ENCODE data around the gene CARHSP1. TPM values are rescaled to one million over a fixed set of nuclear protein-coding genes. Genes with fewer than 3 reads are reported as not detected.
"Not testable (repeated sequence)": the region's sequence is repeated elsewhere in the genome, so short reads cannot be mapped to it uniquely, and the experiment has no call there.

CARHSP1 gene
- total and polyA plus RNA-seq, 7 experiments from 2014 or later: 24.9 to 123 (median 39.2) TPM

GRCh38 chr16:8842016-8842415 is 26.8 kb downstream of the CARHSP1 start:
- H3K9me3 ChIP-seq (ENCODE audit: control insufficient read depth in 2 of 3, low read length in 3 of 3); H3K27me3 Mint-ChIP-seq; CTCF ChIA-PET; H3K4me1 ChIP-seq (ENCODE audit: control insufficient read depth in 2 of 2, insufficient read depth in 2 of 2, low read length in 2 of 2); ATAC-seq; H3K27ac ChIP-seq (ENCODE audit: low read depth, low read length); H3K36me3 Mint-ChIP-seq; H3K36me3 ChIP-seq (ENCODE audit: control insufficient read depth in 2 of 3, insufficient read depth in 3 of 3, low read length in 3 of 3); DNase-seq; H3K4me3 ChIP-seq (ENCODE audit: low read length); H3K27me3 ChIP-seq (ENCODE audit: control insufficient read depth in 2 of 2, insufficient read depth in 2 of 2, low read length in 2 of 2); H3K4me3 Mint-ChIP-seq; intact Hi-C loops (cut with micrococcal nuclease); POLR2A ChIA-PET; H3K9me3 Mint-ChIP-seq: not testable (repeated sequence)
- Mint-ChIP-seq H3K27ac (peak overlapping the region in 6 of 9 donors; percentile 3 to 60 (median 20)), H3K4me1 (peaks cover 5 to 33% (median 15%) of the 10 kb centered on the region in 7 donors)

GRCh38 chr16:8837594-8837993 is 31.2 kb downstream of the CARHSP1 start:
- H3K27me3 Mint-ChIP-seq; H3K36me3 Mint-ChIP-seq; H3K27ac ChIP-seq (ENCODE audit: low read depth, low read length); H3K9me3 ChIP-seq (ENCODE audit: control insufficient read depth in 2 of 3, low read length in 3 of 3); intact Hi-C loops (cut with micrococcal nuclease); H3K4me1 ChIP-seq (ENCODE audit: control insufficient read depth in 2 of 2, insufficient read depth in 2 of 2, low read length in 2 of 2); DNase-seq; H3K4me3 ChIP-seq (ENCODE audit: low read length); H3K27me3 ChIP-seq (ENCODE audit: control insufficient read depth in 2 of 2, insufficient read depth in 2 of 2, low read length in 2 of 2); POLR2A ChIA-PET; ATAC-seq; H3K27ac Mint-ChIP-seq; CTCF ChIA-PET; H3K9me3 Mint-ChIP-seq; H3K36me3 ChIP-seq (ENCODE audit: control insufficient read depth in 2 of 3, insufficient read depth in 3 of 3, low read length in 3 of 3); H3K4me3 Mint-ChIP-seq: not testable (repeated sequence)
- peaks cover 5 to 18% (median 8%) of the 10 kb centered on the region in 7 donors for H3K4me1 Mint-ChIP-seq

GRCh38 chr16:8836797-8837196 is 32.0 kb downstream of the CARHSP1 start:
- H3K4me1 ChIP-seq (ENCODE audit: control insufficient read depth in 2 of 2, insufficient read depth in 2 of 2, low read length in 2 of 2); H3K4me3 ChIP-seq (ENCODE audit: low read length); H3K27ac Mint-ChIP-seq; DNase-seq; intact Hi-C loops (cut with micrococcal nuclease); H3K9me3 Mint-ChIP-seq; POLR2A ChIA-PET; H3K9me3 ChIP-seq (ENCODE audit: control insufficient read depth in 2 of 3, low read length in 3 of 3); ATAC-seq; CTCF ChIA-PET; H3K27me3 ChIP-seq (ENCODE audit: control insufficient read depth in 2 of 2, insufficient read depth in 2 of 2, low read length in 2 of 2); H3K27ac ChIP-seq (ENCODE audit: low read depth, low read length); H3K36me3 Mint-ChIP-seq; H3K4me3 Mint-ChIP-seq; H3K27me3 Mint-ChIP-seq: not testable (repeated sequence)
- peaks cover 0 to 11% (median 0%) of the 10 kb centered on the region in 3 experiments for H3K36me3 ChIP-seq (ENCODE audit: control insufficient read depth in 2 of 3, insufficient read depth in 3 of 3, low read length in 3 of 3)
- peaks cover under 1 to 20% (median 10%) of the 10 kb centered on the region in 7 donors for H3K4me1 Mint-ChIP-seq

- peaks cover 0 to 36% (median 0%) of the 10 kb centered on the region in 3 experiments for H3K36me3 ChIP-seq (ENCODE audit: control insufficient read depth in 2 of 3, insufficient read depth in 3 of 3, low read length in 3 of 3)
- POLR2A ChIA-PET: no interaction called here
- no peaks in the 10 kb centered on the region for H3K9me3 Mint-ChIP-seq
- CTCF ChIA-PET: no interaction called here
- H3K27ac Mint-ChIP-seq: peak overlapping the region in 4 of 9 donors; percentile 51 to 74 (median 58)
- no peak for ATAC-seq
- H3K4me1 Mint-ChIP-seq: peaks cover 0 to 24% (median 11%) of the 10 kb centered on the region in 7 donors
- H3K27me3 ChIP-seq (ENCODE audit: control insufficient read depth in 2 of 2, insufficient read depth in 2 of 2, low read length in 2 of 2): no peaks in the 10 kb centered on the region
- no peak overlapping the region for H3K4me3 Mint-ChIP-seq
- no peaks in the 10 kb centered on the region for H3K4me1 ChIP-seq (ENCODE audit: control insufficient read depth in 2 of 2, insufficient read depth in 2 of 2, low read length in 2 of 2)
- H3K9me3 ChIP-seq (ENCODE audit: control insufficient read depth in 2 of 3, low read length in 3 of 3): no peaks in the 10 kb centered on the region
- no peak overlapping the region for H3K4me3 ChIP-seq (ENCODE audit: low read length)
- DNase-seq: no peak
- intact Hi-C loops (cut with micrococcal nuclease): no loop called here
- H3K36me3 Mint-ChIP-seq: peaks cover 0 to 27% (median 7%) of the 10 kb centered on the region in 5 donors
- H3K27me3 Mint-ChIP-seq: no peaks in the 10 kb centered on the region
- no peak overlapping the region for H3K27ac ChIP-seq (ENCODE audit: low read depth, low read length)
Observed at GRCh38 chr16:8832717-8833105, 36.1 kb downstream of the CARHSP1 start.

- H3K27ac ChIP-seq (ENCODE audit: low read depth, low read length): no peak overlapping the region
- no peak for ATAC-seq
- peak overlapping the region in 2 of 9 donors; percentile 53 to 65 for H3K27ac Mint-ChIP-seq
- H3K36me3 Mint-ChIP-seq: peaks cover 0 to 27% (median 7%) of the 10 kb centered on the region in 5 donors
- no peaks in the 10 kb centered on the region for H3K9me3 Mint-ChIP-seq
- CTCF ChIA-PET: interaction anchor here (1.1 kb wide), 1 partner anchor 9 kb away, joined by 4 read pairs; no protein-coding TSS in a partner anchor
- H3K4me3 Mint-ChIP-seq: no peak overlapping the region
- intact Hi-C loops (cut with micrococcal nuclease): no loop called here
- H3K4me3 ChIP-seq (ENCODE audit: low read length): no peak overlapping the region
- H3K27me3 ChIP-seq (ENCODE audit: control insufficient read depth in 2 of 2, insufficient read depth in 2 of 2, low read length in 2 of 2): no peaks in the 10 kb centered on the region
- no peaks in the 10 kb centered on the region for H3K27me3 Mint-ChIP-seq
- no peak for DNase-seq
- H3K4me1 Mint-ChIP-seq: peaks cover 0 to 24% (median 11%) of the 10 kb centered on the region in 7 donors
- H3K4me1 ChIP-seq (ENCODE audit: control insufficient read depth in 2 of 2, insufficient read depth in 2 of 2, low read length in 2 of 2): no peaks in the 10 kb centered on the region
- H3K36me3 ChIP-seq (ENCODE audit: control insufficient read depth in 2 of 3, insufficient read depth in 3 of 3, low read length in 3 of 3): peaks cover 0 to 36% (median 0%) of the 10 kb centered on the region in 3 experiments
- no peaks in the 10 kb centered on the region for H3K9me3 ChIP-seq (ENCODE audit: control insufficient read depth in 2 of 3, low read length in 3 of 3)
- POLR2A ChIA-PET: no interaction called here
Observed at GRCh38 chr16:8831871-8832716, 36.7 kb downstream of the CARHSP1 start.

GRCh38 chr16:8831450-8831849 is 37.4 kb downstream of the CARHSP1 start:
- H3K4me1 Mint-ChIP-seq: peaks cover 0 to 24% (median 11%) of the 10 kb centered on the region in 7 donors

More at GRCh38 chr16:8831450-8831849, 37.4 kb downstream of the CARHSP1 start:
- Mint-ChIP-seq H3K27me3 (no peaks in the 10 kb centered on the region), H3K9me3 (no peaks in the 10 kb centered on the region), H3K4me3 (no peak overlapping the region), H3K36me3 (peaks cover 0 to 27% (median 7%) of the 10 kb centered on the region in 5 donors), H3K27ac (no peak overlapping the region)
- H3K36me3 ChIP-seq (ENCODE audit: control insufficient read depth in 2 of 3, insufficient read depth in 3 of 3, low read length in 3 of 3): peaks cover 0 to 36% (median 0%) of the 10 kb centered on the region in 3 experiments
- no peak overlapping the region for H3K27ac ChIP-seq (ENCODE audit: low read depth, low read length)
- no peaks in the 10 kb centered on the region for H3K4me1 ChIP-seq (ENCODE audit: control insufficient read depth in 2 of 2, insufficient read depth in 2 of 2, low read length in 2 of 2)
- ChIA-PET CTCF (interaction anchor here (1.1 kb wide), 1 partner anchor 9 kb away, joined by 4 read pairs; no protein-coding TSS in a partner anchor), POLR2A (no interaction called here)
- DNase-seq (no peak), ATAC-seq (no peak)
- H3K4me3 ChIP-seq (ENCODE audit: low read length): no peak overlapping the region
- H3K9me3 ChIP-seq (ENCODE audit: control insufficient read depth in 2 of 3, low read length in 3 of 3): no peaks in the 10 kb centered on the region
- no peaks in the 10 kb centered on the region for H3K27me3 ChIP-seq (ENCODE audit: control insufficient read depth in 2 of 2, insufficient read depth in 2 of 2, low read length in 2 of 2)
- intact Hi-C loops (cut with micrococcal nuclease): no loop called here

Measured in naive thymus-derived CD4-positive, alpha-beta T cell (primary cell).